Liver (tissue), 2 donors: ENCODE measurements around the gene DHX30.

Experiments
- YY1 ChIP-seq: IDR thresholded peaks from 2 replicates; pipeline ENCODE4 v1.6.1; 2016; ENCODE audit warnings: antibody characterized with exemption, mild to moderate bottlenecking
- TF ChIP-seq, protein P1 (sequence below): fragments of 150-350 bp; IDR thresholded peaks from 2 replicates; pipeline ENCODE4 v1.5.1; 2017; ENCODE audit warnings: improper control_type of control experiment, low read depth, low read length; ENCODE audit not compliant: missing input control
- TF ChIP-seq, protein P2 (sequence below): IDR thresholded peaks from 2 replicates; pipeline ENCODE4 v1.6.1; 2016; ENCODE audit warnings: antibody characterized with exemption, mild to moderate bottlenecking
- donor health status: healthy.

DNA sequence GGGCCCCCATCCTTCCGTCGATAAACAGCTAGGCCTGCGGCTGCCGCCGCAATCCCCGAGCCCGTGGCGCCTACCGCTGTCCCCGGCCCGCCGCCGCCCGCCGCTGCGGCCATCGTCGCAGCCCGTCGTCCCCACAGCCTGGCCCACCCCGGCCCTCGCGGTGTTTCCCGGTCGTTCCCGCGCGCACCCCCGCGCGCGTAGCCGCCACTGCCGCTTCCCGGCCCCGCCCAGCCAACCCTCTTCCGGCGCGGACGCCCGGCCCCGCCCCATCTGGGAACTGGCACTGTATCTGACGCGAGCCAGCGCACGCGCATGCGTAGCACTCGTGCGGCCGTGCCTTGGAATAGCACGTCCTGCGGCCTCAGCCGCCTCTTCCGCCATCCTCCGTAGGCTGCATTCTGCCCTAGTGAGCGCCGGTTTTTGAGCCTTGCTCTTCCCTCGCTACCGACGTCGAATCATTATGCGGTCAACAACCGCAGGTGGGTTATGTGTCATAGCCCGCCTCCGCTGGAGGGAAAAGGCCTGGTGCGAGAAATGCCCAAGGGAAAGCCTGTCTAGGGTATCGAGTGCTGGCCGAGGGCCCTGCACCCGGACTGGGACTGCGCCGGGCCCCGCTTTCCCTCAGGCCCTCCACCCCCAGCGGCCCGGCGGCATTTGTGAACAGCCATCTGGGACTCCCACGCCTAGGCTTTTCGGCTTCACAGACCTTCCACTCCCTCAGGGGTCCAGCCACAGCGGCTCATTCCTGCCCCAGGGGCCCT, 21.1 kb upstream of the DHX30 start, which contains the start of gene SMARCC1:
- TF ChIP-seq, protein P1, sequence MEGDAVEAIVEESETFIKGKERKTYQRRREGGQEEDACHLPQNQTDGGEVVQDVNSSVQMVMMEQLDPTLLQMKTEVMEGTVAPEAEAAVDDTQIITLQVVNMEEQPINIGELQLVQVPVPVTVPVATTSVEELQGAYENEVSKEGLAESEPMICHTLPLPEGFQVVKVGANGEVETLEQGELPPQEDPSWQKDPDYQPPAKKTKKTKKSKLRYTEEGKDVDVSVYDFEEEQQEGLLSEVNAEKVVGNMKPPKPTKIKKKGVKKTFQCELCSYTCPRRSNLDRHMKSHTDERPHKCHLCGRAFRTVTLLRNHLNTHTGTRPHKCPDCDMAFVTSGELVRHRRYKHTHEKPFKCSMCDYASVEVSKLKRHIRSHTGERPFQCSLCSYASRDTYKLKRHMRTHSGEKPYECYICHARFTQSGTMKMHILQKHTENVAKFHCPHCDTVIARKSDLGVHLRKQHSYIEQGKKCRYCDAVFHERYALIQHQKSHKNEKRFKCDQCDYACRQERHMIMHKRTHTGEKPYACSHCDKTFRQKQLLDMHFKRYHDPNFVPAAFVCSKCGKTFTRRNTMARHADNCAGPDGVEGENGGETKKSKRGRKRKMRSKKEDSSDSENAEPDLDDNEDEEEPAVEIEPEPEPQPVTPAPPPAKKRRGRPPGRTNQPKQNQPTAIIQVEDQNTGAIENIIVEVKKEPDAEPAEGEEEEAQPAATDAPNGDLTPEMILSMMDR, result no peak
- TF ChIP-seq, protein P2, sequence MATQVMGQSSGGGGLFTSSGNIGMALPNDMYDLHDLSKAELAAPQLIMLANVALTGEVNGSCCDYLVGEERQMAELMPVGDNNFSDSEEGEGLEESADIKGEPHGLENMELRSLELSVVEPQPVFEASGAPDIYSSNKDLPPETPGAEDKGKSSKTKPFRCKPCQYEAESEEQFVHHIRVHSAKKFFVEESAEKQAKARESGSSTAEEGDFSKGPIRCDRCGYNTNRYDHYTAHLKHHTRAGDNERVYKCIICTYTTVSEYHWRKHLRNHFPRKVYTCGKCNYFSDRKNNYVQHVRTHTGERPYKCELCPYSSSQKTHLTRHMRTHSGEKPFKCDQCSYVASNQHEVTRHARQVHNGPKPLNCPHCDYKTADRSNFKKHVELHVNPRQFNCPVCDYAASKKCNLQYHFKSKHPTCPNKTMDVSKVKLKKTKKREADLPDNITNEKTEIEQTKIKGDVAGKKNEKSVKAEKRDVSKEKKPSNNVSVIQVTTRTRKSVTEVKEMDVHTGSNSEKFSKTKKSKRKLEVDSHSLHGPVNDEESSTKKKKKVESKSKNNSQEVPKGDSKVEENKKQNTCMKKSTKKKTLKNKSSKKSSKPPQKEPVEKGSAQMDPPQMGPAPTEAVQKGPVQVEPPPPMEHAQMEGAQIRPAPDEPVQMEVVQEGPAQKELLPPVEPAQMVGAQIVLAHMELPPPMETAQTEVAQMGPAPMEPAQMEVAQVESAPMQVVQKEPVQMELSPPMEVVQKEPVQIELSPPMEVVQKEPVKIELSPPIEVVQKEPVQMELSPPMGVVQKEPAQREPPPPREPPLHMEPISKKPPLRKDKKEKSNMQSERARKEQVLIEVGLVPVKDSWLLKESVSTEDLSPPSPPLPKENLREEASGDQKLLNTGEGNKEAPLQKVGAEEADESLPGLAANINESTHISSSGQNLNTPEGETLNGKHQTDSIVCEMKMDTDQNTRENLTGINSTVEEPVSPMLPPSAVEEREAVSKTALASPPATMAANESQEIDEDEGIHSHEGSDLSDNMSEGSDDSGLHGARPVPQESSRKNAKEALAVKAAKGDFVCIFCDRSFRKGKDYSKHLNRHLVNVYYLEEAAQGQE, result peak; percentile 75
- TF ChIP-seq YY1, result peak; percentile 91
